22Rv1 (cell line): ENCODE data around the gene FCER1G.

ENCODE experiments used
- H3K27ac ChIP-seq: fragments of 450-650 bp; 2 replicates; pipeline ENCODE4 v1.5.1; 2017
- CTCF ChIP-seq: fragments of 450-650 bp; IDR thresholded peaks from 2 replicates; pipeline ENCODE4 v1.5.1; 2017; ENCODE audit warnings: mild to moderate bottlenecking
- ZFX ChIP-seq: fragments of 450-650 bp; IDR thresholded peaks from 2 replicates; pipeline ENCODE4 v1.6.1; 2017; ENCODE audit warnings: antibody characterized with exemption, borderline replicate concordance

Gene FCER1G

GRCh38 chr1:161172349-161172748, 42.7 kb upstream of the FCER1G start:
- no peak for TF ChIP-seq ZFX
- H3K27ac ChIP-seq: peak overlapping the region; percentile 13

- TF ChIP-seq ZFX (no peak), CTCF (no peak)
- H3K27ac ChIP-seq: peak overlapping the region; percentile 13; the same call in 1 of the 2 replicates
Measured at GRCh38 chr1:161172776-161173376, 42.2 kb upstream of the FCER1G start.

DNA sequence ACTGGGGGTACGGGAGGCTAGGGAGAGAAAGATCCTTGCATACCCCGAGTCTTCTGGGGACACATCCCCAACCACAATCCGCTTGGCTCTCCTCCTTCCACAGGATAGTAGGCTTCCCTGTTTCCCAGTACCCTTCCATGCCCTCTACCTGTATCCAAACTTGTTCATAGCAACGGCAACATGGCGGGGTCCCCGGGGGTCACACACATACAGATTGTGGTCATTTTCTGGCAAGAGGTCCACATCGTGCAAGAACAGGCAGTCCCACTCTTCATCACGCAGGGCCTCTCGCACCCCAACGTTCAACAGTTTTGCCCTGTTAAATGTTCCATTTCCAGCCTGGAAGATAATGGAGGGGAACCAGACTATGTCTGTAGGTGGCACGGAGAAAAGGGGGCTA, 41.4 kb upstream of the FCER1G start:
- no peak overlapping the region for H3K27ac ChIP-seq
- no peak for TF ChIP-seq CTCF
- TF ChIP-seq ZFX: no peak

GRCh38 chr1:161174911-161175310, 40.2 kb upstream of the FCER1G start:
- TF ChIP-seq CTCF (no peak), ZFX (no peak)
- H3K27ac ChIP-seq: no peak overlapping the region; the same call in 1 of the 2 replicates

GRCh38 chr1:161175771-161176453, 39.2 kb upstream of the FCER1G start:
- TF ChIP-seq ZFX (no peak), CTCF (no peak)
- H3K27ac ChIP-seq: peak overlapping the region; percentile 63

- TF ChIP-seq ZFX (no peak), CTCF (no peak)
- H3K27ac ChIP-seq: peak overlapping the region; percentile 63
Measured at GRCh38 chr1:161176468-161177111, 38.5 kb upstream of the FCER1G start.

DNA sequence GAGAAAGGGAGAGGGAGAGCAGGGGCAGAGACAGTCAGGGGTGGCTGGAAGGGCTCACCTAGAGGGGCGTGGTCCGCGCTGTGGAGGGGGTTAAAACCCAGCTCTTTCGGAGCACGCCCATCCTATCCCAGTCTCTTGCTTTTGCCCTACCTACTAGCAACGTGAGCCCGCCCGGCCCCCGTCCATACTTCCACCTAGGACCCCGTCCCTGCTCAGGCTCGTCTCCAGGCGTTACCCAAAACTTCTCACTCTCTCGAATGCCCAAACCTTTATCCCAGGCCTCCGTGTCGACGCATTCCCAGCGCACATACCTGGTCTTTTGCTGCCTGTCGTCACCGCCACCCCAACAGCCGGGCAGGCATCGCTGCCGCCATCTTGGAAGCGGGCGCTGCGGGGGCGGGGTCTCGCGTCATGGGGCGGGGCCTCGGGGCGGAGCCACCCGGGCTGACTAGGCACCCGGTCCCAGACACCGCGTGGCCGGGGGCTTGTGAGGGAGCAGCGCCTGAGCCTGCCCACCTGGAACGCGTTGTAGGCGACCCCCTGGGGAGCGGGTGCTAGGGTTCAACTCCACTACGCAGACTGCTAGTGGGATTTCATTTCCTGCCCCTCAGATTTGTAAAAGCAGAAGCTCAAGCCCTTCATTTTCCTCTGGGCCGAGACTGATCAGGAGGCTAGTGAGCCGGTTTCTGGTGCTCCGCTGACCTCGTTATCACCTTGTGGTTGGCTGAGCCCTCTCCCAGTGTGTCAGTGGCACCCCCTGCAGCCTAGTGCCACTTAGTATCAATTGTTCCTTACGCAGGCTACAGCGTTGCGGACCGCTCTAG, 37.8 kb upstream of the FCER1G start, which contains the start of gene B4GALT3:
B4GALT3 (minus strand) TSS at position 396 of the 824 bp plus-strand sequence. CDS start 1,447 bp downstream, outside the sequence.
- peak; percentile 21; the same call in 1 of the 2 replicates for TF ChIP-seq CTCF
- TF ChIP-seq ZFX: no peak
- H3K27ac ChIP-seq: peak within 1 kb of the TSS; percentile 63
